Ovary (tissue), 1 donor: ENCODE measurements around the gene MORN3.

ENCODE experiments used
- EP300 ChIP-seq: sonication (generic); formaldehyde crosslinking; IDR thresholded peaks from one replicate; pipeline ENCODE4 v1.6.1; 2017; ENCODE audit warnings: antibody characterized with exemption
- POLR2A ChIP-seq: fragments of 450-650 bp; IDR thresholded peaks from one replicate; pipeline ENCODE4 v1.6.1; 2017; ENCODE audit warnings: antibody characterized with exemption, mild to moderate bottlenecking, moderate library complexity

- TF ChIP-seq POLR2A: no peak
- no peak for TF ChIP-seq EP300
Observed at GRCh38 chr12:121618659-121619233, 50.7 kb downstream of the MORN3 start.
